H1 (cell line): ENCODE measurements around the gene NLRP8. TPM values are rescaled to one million over a fixed set of nuclear protein-coding genes. Genes with fewer than 3 reads are reported as not detected.

ENCODE experiments used
- CHD1 ChIP-seq: IDR thresholded peaks from 2 replicates; pipeline ENCODE4 v1.6.1; 2012; ENCODE audit warnings: low read depth, low read length, improper control_type of control experiment
- polyA plus RNA-seq, 7 experiments: library from polyadenylated mRNA; depleted of rRNA in 3 of 7; stranded (reverse) in 5 of 7; unstranded in 2 of 7; fragments of >200 nt in 5 of 7; fragments of 200-250 nt in 2 of 7; gene quantifications; 1 replicate in 5 of 7; 2 replicates in 1 of 7; 4 replicates in 1 of 7; pipeline versions ENCODE4 v1.2.1 to v1.2.3, GENCODE V29; 2011 to 2013; ENCODE audit warnings: missing spikeins in 2 of 7, mixed read lengths in 2 of 7
- total RNA-seq: library from RNA; stranded (reverse); fragmentation: NEBNext Ultra II Directional; extraction: Animal tissue kit (Norgen Biotek cat#: 25700); gene quantifications from 2 replicates; pipeline ENCODE4 v1.2.1, GENCODE V29; 2021

Gene NLRP8
- total and polyA plus RNA-seq, 2 of the 8 experiments (the other 6 are each of a cell fraction or from before 2014, with no cell fraction given), result not detected

DNA sequence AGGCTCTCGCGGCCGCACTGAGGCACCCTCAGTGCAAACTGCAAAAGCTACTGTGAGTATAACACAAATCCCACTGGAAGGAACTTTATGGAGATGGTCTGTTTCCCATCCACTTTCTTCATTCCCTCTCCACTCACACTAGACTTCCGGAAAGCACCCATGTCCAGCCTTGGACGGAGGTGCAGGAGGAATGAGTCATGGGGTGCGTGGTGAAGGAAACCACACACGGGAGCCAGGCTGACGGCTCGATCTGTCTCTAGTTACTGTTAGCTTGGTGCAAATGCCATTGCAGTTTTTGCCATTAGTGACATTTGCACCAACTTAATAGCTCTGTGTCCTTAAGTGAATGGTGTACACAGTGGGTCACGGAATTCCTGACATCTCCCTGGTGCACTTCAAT, 14.6 kb downstream of the NLRP8 start (continued):
- TF ChIP-seq CHD1, result no peak
